IMR-90 (cell line): ENCODE measurements around the gene SLC18B1. TPM values are rescaled to one million over a fixed set of nuclear protein-coding genes. Genes with fewer than 3 reads are reported as not detected.

ENCODE experiments used
- ATAC-seq: fragments of 200-7000 bp; cut with Tn5 transposase; 2 replicates; pipeline ENCODE4 v1.9.1; 2020; ENCODE audit warnings: low read depth, mild to moderate bottlenecking, moderate library complexity
- BruUV-seq: library from RNA; stranded (reverse); fragments of 400-500 nt; replicated peaks from 2 replicates; lab custom pipeline; 2021; lab: Mats Ljungman, UMichigan
- CTCF ChIA-PET: fragments of 300-600 bp; formaldehyde crosslinking; extraction: SDS; loops from one replicate; lab custom pipeline; 2021; ENCODE audit warnings: antibody characterized with exemption; lab: Yijun Ruan, JAX
- POLR2A ChIA-PET: fragments of 300-600 bp; sonication (Branson Sonifier 250); formaldehyde crosslinking; loops from one replicate; lab custom pipeline; 2022; ENCODE audit warnings: antibody characterized with exemption; ENCODE audit not compliant: unreplicated experiment; lab: Charles Lee
- DNase-seq: peaks from one replicate; pipeline ENCODE4 v3.0.0; 2013
- H2AFZ ChIP-seq: replicated peaks from 2 replicates; pipeline ENCODE3; 2013; ENCODE audit warnings: low read length, mild to moderate bottlenecking; ENCODE audit not compliant: poor library complexity
- H2AK5ac ChIP-seq: 2 replicates; pipeline ENCODE4 v1.6.1; 2013; ENCODE audit warnings: low read depth, low read length, inconsistent platforms
- H2AK9ac ChIP-seq: replicated peaks from 2 replicates; pipeline ENCODE3; 2013; ENCODE audit warnings: mild to moderate bottlenecking, low read depth, low read length, moderate library complexity; ENCODE audit not compliant: poor library complexity
- H2BK120ac ChIP-seq: 2 replicates; pipeline ENCODE4 v1.6.1; 2013; ENCODE audit warnings: low read depth, low read length, inconsistent platforms
- H2BK15ac ChIP-seq: 3 replicates; pipeline ENCODE4 v1.6.1; 2013; ENCODE audit warnings: low read depth, low read length, inconsistent platforms
- H2BK20ac ChIP-seq: 2 replicates; pipeline ENCODE4 v1.6.1; 2013; ENCODE audit warnings: low read depth, mild to moderate bottlenecking, inconsistent platforms, low read length, moderate library complexity
- H2BK5ac ChIP-seq: 2 replicates; pipeline ENCODE4 v1.6.1; 2013; ENCODE audit warnings: mild to moderate bottlenecking, low read depth, low read length, inconsistent platforms; ENCODE audit not compliant: poor library complexity, severe bottlenecking
- H3K14ac ChIP-seq: replicated peaks from 2 replicates; pipeline ENCODE4 v1.6.1; 2013; ENCODE audit warnings: low read depth, low read length, inconsistent platforms
- H3K18ac ChIP-seq: 2 replicates; pipeline ENCODE4 v1.6.1; 2013; ENCODE audit warnings: low read depth, low read length, control low read depth
- H3K23ac ChIP-seq: 2 replicates; pipeline ENCODE4 v1.6.1; 2013; ENCODE audit warnings: low read depth, low read length, inconsistent platforms
- H3K27ac ChIP-seq: 2 replicates; pipeline ENCODE4 v1.5.1; 2013; ENCODE audit warnings: mild to moderate bottlenecking, control low read depth, low read length; ENCODE audit not compliant: insufficient read depth
- H3K27me3 ChIP-seq: 2 replicates; pipeline ENCODE4 v1.6.1; 2013; ENCODE audit warnings: low read length; ENCODE audit not compliant: control insufficient read depth, insufficient read depth
- H3K36me3 ChIP-seq: 2 replicates; pipeline ENCODE4 v1.6.1; 2013; ENCODE audit warnings: low read length, mixed read lengths; ENCODE audit not compliant: control insufficient read depth, insufficient read depth
- H3K4ac ChIP-seq: 2 replicates; pipeline ENCODE4 v1.6.1; 2013; ENCODE audit warnings: low read depth, low read length, inconsistent platforms
- H3K4me1 ChIP-seq: 2 replicates; pipeline ENCODE4 v1.6.1; 2013; ENCODE audit warnings: low read length, mixed read lengths; ENCODE audit not compliant: control insufficient read depth, insufficient read depth
- H3K4me2 ChIP-seq: 2 replicates; pipeline ENCODE4 v1.6.1; 2013; ENCODE audit warnings: low read depth, mild to moderate bottlenecking, control low read depth, low read length, moderate library complexity
- H3K4me3 ChIP-seq: 2 replicates; pipeline ENCODE4 v1.5.1; 2013; ENCODE audit warnings: low read depth, mild to moderate bottlenecking, control low read depth, low read length, moderate library complexity; ENCODE audit not compliant: insufficient read depth
- H3K56ac ChIP-seq: 2 replicates; pipeline ENCODE4 v1.6.1; 2013; ENCODE audit warnings: low read length, inconsistent platforms; ENCODE audit not compliant: insufficient read depth; ENCODE audit errors: extremely low read depth
- H3K79me1 ChIP-seq, 2 experiments: 2 replicates each; pipeline ENCODE4 v1.6.1; 2013; ENCODE audit warnings: low read length in 2 of 2, inconsistent platforms in 1 of 2, low read depth in 1 of 2
- H3K9ac ChIP-seq: 2 replicates; pipeline ENCODE4 v1.6.1; 2013; ENCODE audit warnings: low read depth, low read length, control low read depth
- H3K9me1 ChIP-seq: 2 replicates; pipeline ENCODE4 v1.6.1; 2013; ENCODE audit warnings: low read length, inconsistent platforms; ENCODE audit not compliant: insufficient read depth
- H3K9me3 ChIP-seq: 2 replicates; pipeline ENCODE4 v1.6.1; 2013; ENCODE audit warnings: low read length; ENCODE audit not compliant: control insufficient read depth, insufficient read depth
- H4K20me1 ChIP-seq: 2 replicates; pipeline ENCODE4 v1.6.1; 2013; ENCODE audit warnings: low read length, inconsistent platforms; ENCODE audit not compliant: insufficient read depth
- H4K5ac ChIP-seq: 2 replicates; pipeline ENCODE4 v1.6.1; 2013; ENCODE audit warnings: mild to moderate bottlenecking, low read depth, low read length, control low read depth
- H4K8ac ChIP-seq, 2 experiments: 2 replicates each; pipeline ENCODE4 v1.6.1; 2013; ENCODE audit warnings: low read depth in 2 of 2, low read length in 2 of 2, control low read depth in 1 of 2, inconsistent platforms in 1 of 2
- H4K91ac ChIP-seq: 2 replicates; pipeline ENCODE4 v1.6.1; 2013; ENCODE audit warnings: low read depth, low read length, inconsistent platforms; ENCODE audit not compliant: insufficient read depth
- ELK1 ChIP-seq: fragments of 150-350 bp; IDR thresholded peaks from 2 replicates; pipeline ENCODE4 v1.6.1; 2016; ENCODE audit warnings: low read depth, mild to moderate bottlenecking, low read length, moderate library complexity, borderline replicate concordance
- FOS ChIP-seq: fragments of 150-350 bp; IDR thresholded peaks from 2 replicates; pipeline ENCODE4 v1.6.1; 2016; ENCODE audit warnings: low read depth, low read length
- MAZ ChIP-seq: IDR thresholded peaks from 2 replicates; pipeline ENCODE4 v1.6.1; 2012; ENCODE audit warnings: low read depth, mild to moderate bottlenecking, low read length, improper control_type of control experiment, moderate library complexity, borderline replicate concordance
- MXI1 ChIP-seq: IDR thresholded peaks from 2 replicates; pipeline ENCODE4 v1.6.1; 2012; ENCODE audit warnings: low read depth, mild to moderate bottlenecking, low read length, moderate library complexity, borderline replicate concordance
- NFE2L2 ChIP-seq: fragments of 150-350 bp; IDR thresholded peaks from 2 replicates; pipeline ENCODE4 v1.6.1; 2016; ENCODE audit warnings: low read depth, mild to moderate bottlenecking, low read length
- WGBS, 2 experiments: methylation state at CpG; one replicate each; pipeline versions ENCODE4 v1.1.5 to v1.1.7; 2013; ENCODE audit warnings: missing lambda C conversion rate in 2 of 2; ENCODE audit not compliant: insufficient read length in 1 of 2; ENCODE audit errors: extremely low coverage in 2 of 2; 5-methylcytosine and 5-hydroxymethylcytosine counted together
- dilution Hi-C: fragments of 300-500 bp; cut with HindIII; formaldehyde crosslinking; loops from one replicate; pipeline ENCODE4 v1.14.3; 2018; ENCODE audit warnings: low sequenced_read_pairs; ENCODE audit not compliant: unreplicated experiment
- in situ Hi-C: fragments of 300-500 bp; cut with MboI; formaldehyde crosslinking; loops from 3 replicates; pipeline ENCODE4 v1.14.3; 2019; ENCODE audit warnings: low sequenced_read_pairs, inconsistent platforms, mixed read lengths
- intact Hi-C: fragments of 100-400 bp; cut with micrococcal nuclease; formaldehyde crosslinking; loops from 2 replicates; pipeline ENCODE4 v1.10.0; 2022
- polyA plus RNA-seq, 3 experiments: library from polyadenylated mRNA; depleted of rRNA; stranded (reverse); fragments of >200 nt; gene quantifications; 2 replicates each; pipeline ENCODE4 v1.2.3, GENCODE V29; 2012; ENCODE audit warnings: low replicate concordance in 1 of 3
- total RNA-seq: library from RNA; depleted of rRNA; stranded (reverse); fragments of >200 nt; gene quantifications from 2 replicates; pipeline ENCODE4 v1.2.3, GENCODE V29; 2012

Gene SLC18B1
- total and polyA plus RNA-seq, 2 of the 4 experiments (the other 2 are of a cell fraction), result 2.4 to 2.5 TPM

DNA sequence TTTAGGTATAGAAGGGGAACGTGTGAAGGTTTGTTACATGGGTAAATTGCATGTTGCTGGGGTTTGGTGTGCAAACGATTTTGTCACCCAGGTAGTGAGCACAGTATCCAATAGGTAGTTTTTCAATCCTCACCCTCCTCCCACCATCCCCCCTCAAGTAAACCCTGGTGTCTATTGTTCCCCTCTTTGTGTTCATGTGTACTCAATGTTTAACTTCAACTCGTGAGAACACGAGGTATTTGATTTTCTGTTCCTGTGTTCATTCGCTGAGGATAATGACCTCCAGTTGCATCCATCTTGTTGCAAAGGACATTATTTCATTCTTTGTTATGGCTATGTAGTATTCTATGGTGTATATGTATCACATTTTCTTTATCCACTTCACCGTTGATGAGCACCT lies 73.0 kb downstream of the SLC18B1 start:
- DNase-seq, result no peak
- Histone ChIP-seq H2BK120ac (no peak overlapping the region), H2AK9ac (no peak overlapping the region), H3K9me3 (no peaks in the 10 kb centered on the region), H2BK20ac (no peak overlapping the region), H3K27ac (no peak overlapping the region), H3K4me1 (peaks cover 4% of the 10 kb centered on the region; the same call in 1 of the 2 replicates), H3K18ac (no peak overlapping the region), H4K5ac (no peak overlapping the region), H2BK5ac (no peak overlapping the region), H3K4ac (no peak overlapping the region), H4K91ac (no peak overlapping the region), H3K36me3 (no peaks in the 10 kb centered on the region; the same call in 1 of the 2 replicates), H3K27me3 (no peaks in the 10 kb centered on the region), H3K9ac (no peak overlapping the region), H3K23ac (no peak overlapping the region), H2BK15ac (no peak overlapping the region), H3K4me2 (no peak overlapping the region), H3K79me1 (no peaks in the 10 kb centered on the region), H3K9me1 (peaks cover 3% of the 10 kb centered on the region; the same call in 1 of the 2 replicates), H3K4me3 (no peak overlapping the region), H2AFZ (no peak overlapping the region), H4K8ac (no peak overlapping the region), H4K20me1 (no peaks in the 10 kb centered on the region), H3K14ac (no peak overlapping the region), H3K56ac (no peak overlapping the region), H2AK5ac (no peak overlapping the region)
- BruUV-seq, result no TSS peak
- TF ChIP-seq FOS (no peak), NFE2L2 (no peak), MXI1 (no peak), ELK1 (no peak), MAZ (no peak)
- 100% methylated on average over 2 of the region's 6 CpGs; no CpG with 5 or more reads in 1 of the 2 experiments for WGBS, 2 experiments
- CTCF ChIA-PET, result no interaction called here
- dilution Hi-C loops, result no loop called here
- in situ Hi-C loops, result no loop called here
- POLR2A ChIA-PET, result no interaction called here
- no peak for ATAC-seq
- intact Hi-C loops, result no loop called here
